HG02678 (cell line): ENCODE measurements around the gene ENTPD1.
A peak's percentile ranks its signal among the peaks of the same experiment; 100 is the strongest.
"Not testable (repeated sequence)": the region's sequence is repeated elsewhere in the genome, so short reads cannot be mapped to it uniquely, and the experiment has no call there.

ENCODE experiments used
- ATAC-seq: cut with Tn5 transposase; IDR thresholded peaks from one replicate; pipeline ENCODE4 v1.9.1; 2021; ENCODE audit warnings: mild to moderate bottlenecking, moderate library complexity; ENCODE audit not compliant: unreplicated experiment

Gene ENTPD1

GRCh38 chr10:95907456-95908253 is 151.7 kb downstream of the ENTPD1 start, which contains the start of gene CC2D2B:
TSS of gene CC2D2B (plus strand) at chr10:95907975. CDS start at chr10:95911324, 3,349 bp downstream.
- ATAC-seq = peak; percentile 91

GRCh38 chr10:95908450-95908849 is 152.5 kb downstream of the ENTPD1 start:
- no peak for ATAC-seq

- no peak for ATAC-seq
These were observed 153.6 kb downstream of the ENTPD1 start for GRCh38 chr10:95909561-95909960.

- ATAC-seq = not testable (repeated sequence)
These were observed 160.1 kb downstream of the ENTPD1 start for GRCh38 chr10:95916039-95916438.
